Measurements from ENCODE around the gene DOCK10.

Gene DOCK10

DNA sequence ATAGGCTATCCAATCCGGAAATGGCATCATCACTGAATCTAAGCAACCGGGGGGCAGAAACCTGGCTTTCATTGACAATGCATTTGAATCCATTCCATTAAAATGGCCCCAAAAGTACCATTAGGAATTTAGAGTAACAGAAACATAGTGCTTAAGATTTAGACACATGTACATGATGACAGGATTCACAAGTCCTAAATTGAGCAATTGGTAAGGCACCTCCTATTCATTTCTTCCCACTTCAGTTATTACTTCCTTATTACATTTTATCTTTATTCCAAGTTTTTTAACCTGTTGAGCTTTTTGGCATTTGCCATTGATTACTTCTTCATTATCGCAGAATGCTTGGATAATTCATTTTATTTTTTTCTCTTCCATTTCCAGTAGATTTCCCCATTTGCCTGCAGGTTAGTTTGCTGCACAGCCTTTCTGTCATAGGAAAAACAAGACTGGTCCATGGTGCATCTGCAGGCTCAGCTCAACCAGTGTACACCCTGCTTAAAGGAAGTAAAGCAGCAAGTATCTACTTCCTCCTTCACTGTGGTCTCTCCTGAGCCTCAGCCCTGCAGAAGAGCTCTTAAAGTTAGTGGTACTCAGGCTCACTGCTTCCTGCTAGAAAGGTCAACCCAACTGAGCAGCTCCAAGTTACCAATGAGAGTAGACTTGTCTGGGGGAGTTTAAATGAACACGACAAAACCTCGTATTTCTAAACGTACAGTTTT is 89.2 kb downstream of the DOCK10 start:
- ATAC-seq = no peak
- TF ChIP-seq ZC3H10 (CRISPR knock-in tag; IDR thresholded peaks at IDR 0.05) (no peak), BACH2 (CRISPR knock-in tag; IDR thresholded peaks at IDR 0.05; ENCODE audit: borderline replicate concordance) (no peak), OSR1 (CRISPR knock-in tag; IDR thresholded peaks at IDR 0.05) (no peak), GLIS3 (CRISPR knock-in tag; IDR thresholded peaks at IDR 0.05) (no peak), TOX (CRISPR knock-in tag; IDR thresholded peaks at IDR 0.05; ENCODE audit: borderline replicate concordance) (no peak), SNAI2 (CRISPR knock-in tag; IDR thresholded peaks at IDR 0.05) (no peak), ZNF8 (CRISPR knock-in tag; IDR thresholded peaks at IDR 0.05) (no peak), TCF4 (CRISPR knock-in tag; IDR thresholded peaks at IDR 0.05; ENCODE audit: borderline replicate concordance) (no peak), ZNF565 (CRISPR knock-in tag; conservative IDR thresholded peaks at IDR 0.05; ENCODE audit: low read depth) (no peak), ESRRG (CRISPR knock-in tag; IDR thresholded peaks at IDR 0.05) (no peak)
- TF ChIP-seq, protein P1, sequence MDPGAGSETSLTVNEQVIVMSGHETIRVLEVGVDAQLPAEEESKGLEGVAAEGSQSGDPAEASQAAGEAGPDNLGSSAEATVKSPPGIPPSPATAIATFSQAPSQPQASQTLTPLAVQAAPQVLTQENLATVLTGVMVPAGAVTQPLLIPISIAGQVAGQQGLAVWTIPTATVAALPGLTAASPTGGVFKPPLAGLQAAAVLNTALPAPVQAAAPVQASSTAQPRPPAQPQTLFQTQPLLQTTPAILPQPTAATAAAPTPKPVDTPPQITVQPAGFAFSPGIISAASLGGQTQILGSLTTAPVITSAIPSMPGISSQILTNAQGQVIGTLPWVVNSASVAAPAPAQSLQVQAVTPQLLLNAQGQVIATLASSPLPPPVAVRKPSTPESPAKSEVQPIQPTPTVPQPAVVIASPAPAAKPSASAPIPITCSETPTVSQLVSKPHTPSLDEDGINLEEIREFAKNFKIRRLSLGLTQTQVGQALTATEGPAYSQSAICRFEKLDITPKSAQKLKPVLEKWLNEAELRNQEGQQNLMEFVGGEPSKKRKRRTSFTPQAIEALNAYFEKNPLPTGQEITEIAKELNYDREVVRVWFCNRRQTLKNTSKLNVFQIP (CRISPR knock-in tag; IDR thresholded peaks at IDR 0.05; ENCODE audit: borderline replicate concordance, low read depth) = no peak
- TF ChIP-seq, protein P2, sequence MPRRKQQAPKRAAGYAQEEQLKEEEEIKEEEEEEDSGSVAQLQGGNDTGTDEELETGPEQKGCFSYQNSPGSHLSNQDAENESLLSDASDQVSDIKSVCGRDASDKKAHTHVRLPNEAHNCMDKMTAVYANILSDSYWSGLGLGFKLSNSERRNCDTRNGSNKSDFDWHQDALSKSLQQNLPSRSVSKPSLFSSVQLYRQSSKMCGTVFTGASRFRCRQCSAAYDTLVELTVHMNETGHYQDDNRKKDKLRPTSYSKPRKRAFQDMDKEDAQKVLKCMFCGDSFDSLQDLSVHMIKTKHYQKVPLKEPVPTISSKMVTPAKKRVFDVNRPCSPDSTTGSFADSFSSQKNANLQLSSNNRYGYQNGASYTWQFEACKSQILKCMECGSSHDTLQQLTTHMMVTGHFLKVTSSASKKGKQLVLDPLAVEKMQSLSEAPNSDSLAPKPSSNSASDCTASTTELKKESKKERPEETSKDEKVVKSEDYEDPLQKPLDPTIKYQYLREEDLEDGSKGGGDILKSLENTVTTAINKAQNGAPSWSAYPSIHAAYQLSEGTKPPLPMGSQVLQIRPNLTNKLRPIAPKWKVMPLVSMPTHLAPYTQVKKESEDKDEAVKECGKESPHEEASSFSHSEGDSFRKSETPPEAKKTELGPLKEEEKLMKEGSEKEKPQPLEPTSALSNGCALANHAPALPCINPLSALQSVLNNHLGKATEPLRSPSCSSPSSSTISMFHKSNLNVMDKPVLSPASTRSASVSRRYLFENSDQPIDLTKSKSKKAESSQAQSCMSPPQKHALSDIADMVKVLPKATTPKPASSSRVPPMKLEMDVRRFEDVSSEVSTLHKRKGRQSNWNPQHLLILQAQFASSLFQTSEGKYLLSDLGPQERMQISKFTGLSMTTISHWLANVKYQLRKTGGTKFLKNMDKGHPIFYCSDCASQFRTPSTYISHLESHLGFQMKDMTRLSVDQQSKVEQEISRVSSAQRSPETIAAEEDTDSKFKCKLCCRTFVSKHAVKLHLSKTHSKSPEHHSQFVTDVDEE (CRISPR knock-in tag; IDR thresholded peaks at IDR 0.05) = no peak
- TF ChIP-seq, protein P3, sequence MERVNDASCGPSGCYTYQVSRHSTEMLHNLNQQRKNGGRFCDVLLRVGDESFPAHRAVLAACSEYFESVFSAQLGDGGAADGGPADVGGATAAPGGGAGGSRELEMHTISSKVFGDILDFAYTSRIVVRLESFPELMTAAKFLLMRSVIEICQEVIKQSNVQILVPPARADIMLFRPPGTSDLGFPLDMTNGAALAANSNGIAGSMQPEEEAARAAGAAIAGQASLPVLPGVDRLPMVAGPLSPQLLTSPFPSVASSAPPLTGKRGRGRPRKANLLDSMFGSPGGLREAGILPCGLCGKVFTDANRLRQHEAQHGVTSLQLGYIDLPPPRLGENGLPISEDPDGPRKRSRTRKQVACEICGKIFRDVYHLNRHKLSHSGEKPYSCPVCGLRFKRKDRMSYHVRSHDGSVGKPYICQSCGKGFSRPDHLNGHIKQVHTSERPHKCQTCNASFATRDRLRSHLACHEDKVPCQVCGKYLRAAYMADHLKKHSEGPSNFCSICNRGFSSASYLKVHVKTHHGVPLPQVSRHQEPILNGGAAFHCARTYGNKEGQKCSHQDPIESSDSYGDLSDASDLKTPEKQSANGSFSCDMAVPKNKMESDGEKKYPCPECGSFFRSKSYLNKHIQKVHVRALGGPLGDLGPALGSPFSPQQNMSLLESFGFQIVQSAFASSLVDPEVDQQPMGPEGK (CRISPR knock-in tag; IDR thresholded peaks at IDR 0.05; ENCODE audit: borderline replicate concordance) = no peak

DNA sequence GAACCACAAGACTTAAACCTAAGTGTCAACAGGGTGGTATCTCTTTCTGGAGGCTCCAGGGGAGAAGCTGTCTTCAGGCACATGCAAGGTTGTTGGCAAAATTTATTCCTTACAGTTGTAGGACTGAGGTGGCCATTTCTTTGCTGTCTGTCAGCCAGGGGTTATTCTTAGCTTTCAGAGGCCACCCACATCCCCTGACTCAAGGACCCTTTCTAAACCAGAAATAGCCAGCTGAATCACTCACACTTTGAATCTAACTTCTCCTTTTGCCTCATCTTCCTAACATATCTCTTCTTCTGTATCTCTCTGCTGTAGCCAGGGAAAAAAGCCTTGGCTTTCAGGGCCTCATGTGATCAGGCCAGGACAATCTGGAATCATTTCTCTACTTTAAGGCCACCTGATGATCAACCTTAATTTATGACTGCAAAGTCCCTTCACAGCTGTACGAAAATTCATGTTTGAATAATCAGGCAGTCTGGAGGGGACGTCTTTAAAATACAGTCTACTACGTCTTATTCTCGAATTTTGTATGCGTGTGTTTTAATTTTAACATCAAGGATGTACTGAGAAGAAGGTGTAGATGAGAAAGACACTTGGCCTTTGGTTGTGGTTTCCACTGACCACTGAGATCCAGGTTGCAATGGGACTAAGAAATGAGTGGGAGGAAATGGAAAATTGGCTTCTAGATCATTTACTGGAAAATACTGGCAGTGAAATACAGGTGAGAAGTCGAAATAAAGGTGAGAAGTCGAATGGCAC is 90.4 kb downstream of the DOCK10 start:
- ATAC-seq = no peak
- TF ChIP-seq RARB (CRISPR knock-in tag; IDR thresholded peaks at IDR 0.05) (no peak), TCF4 (CRISPR knock-in tag; IDR thresholded peaks at IDR 0.05; ENCODE audit: borderline replicate concordance) (no peak), ZFP30 (CRISPR knock-in tag; IDR thresholded peaks at IDR 0.05) (no peak), ARNTL (CRISPR knock-in tag; IDR thresholded peaks at IDR 0.05; ENCODE audit: borderline replicate concordance, low read depth) (no peak), ZNF8 (CRISPR knock-in tag; IDR thresholded peaks at IDR 0.05) (no peak), ZNF70 (CRISPR knock-in tag; IDR thresholded peaks at IDR 0.05) (no peak), ZFP3 (CRISPR knock-in tag; IDR thresholded peaks at IDR 0.05) (no peak), ZC3H10 (CRISPR knock-in tag; IDR thresholded peaks at IDR 0.05) (no peak), SNAI2 (CRISPR knock-in tag; IDR thresholded peaks at IDR 0.05) (no peak), CSDC2 (CRISPR knock-in tag; IDR thresholded peaks at IDR 0.05) (no peak), TOX (CRISPR knock-in tag; IDR thresholded peaks at IDR 0.05; ENCODE audit: borderline replicate concordance) (no peak), PPARA (CRISPR knock-in tag; IDR thresholded peaks at IDR 0.05; ENCODE audit: borderline replicate concordance) (no peak)
- TF ChIP-seq, protein P3 (CRISPR knock-in tag; IDR thresholded peaks at IDR 0.05; ENCODE audit: borderline replicate concordance) = no peak
- TF ChIP-seq, protein P4, sequence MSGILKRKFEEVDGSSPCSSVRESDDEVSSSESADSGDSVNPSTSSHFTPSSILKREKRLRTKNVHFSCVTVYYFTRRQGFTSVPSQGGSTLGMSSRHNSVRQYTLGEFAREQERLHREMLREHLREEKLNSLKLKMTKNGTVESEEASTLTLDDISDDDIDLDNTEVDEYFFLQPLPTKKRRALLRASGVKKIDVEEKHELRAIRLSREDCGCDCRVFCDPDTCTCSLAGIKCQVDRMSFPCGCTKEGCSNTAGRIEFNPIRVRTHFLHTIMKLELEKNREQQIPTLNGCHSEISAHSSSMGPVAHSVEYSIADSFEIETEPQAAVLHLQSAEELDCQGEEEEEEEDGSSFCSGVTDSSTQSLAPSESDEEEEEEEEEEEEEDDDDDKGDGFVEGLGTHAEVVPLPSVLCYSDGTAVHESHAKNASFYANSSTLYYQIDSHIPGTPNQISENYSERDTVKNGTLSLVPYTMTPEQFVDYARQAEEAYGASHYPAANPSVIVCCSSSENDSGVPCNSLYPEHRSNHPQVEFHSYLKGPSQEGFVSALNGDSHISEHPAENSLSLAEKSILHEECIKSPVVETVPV (CRISPR knock-in tag; IDR thresholded peaks at IDR 0.05) = no peak
